GM12878 (cell line): ENCODE data around the gene UBE3C. TPM values are rescaled to one million over a fixed set of nuclear protein-coding genes. Genes with fewer than 3 reads are reported as not detected.

ENCODE experiments used
- ATAC-seq: fragments of 200-7000 bp; cut with Tn5 transposase; 3 replicates; pipeline ENCODE4 v1.9.1; 2020; ENCODE audit warnings: mild to moderate bottlenecking, moderate library complexity
- BruUV-seq: library from RNA; stranded (reverse); fragments of 400-500 nt; replicated peaks from 2 replicates; lab custom pipeline; 2021; lab: Mats Ljungman, UMichigan
- CTCF ChIA-PET: fragments of 300-600 bp; sonication (Branson Sonifier 250); formaldehyde crosslinking; extraction: SDS; loops from one replicate; lab custom pipeline; 2021; ENCODE audit warnings: inconsistent platforms; lab: Yijun Ruan, JAX
- POLR2A ChIA-PET: fragments of 350-600 bp; formaldehyde crosslinking; extraction: SDS; loops from one replicate; lab custom pipeline; 2021; ENCODE audit warnings: inconsistent platforms; lab: Charles Lee
- RAD21 ChIA-PET: fragments of 300-600 bp; sonication (Branson Sonifier 250); formaldehyde crosslinking; loops from one replicate; lab custom pipeline; 2023; ENCODE audit warnings: antibody characterized with exemption; ENCODE audit not compliant: unreplicated experiment; lab: Charles Lee
- SMC1A ChIA-PET: fragments of 300-600 bp; sonication (Branson Sonifier 250); formaldehyde crosslinking; loops from one replicate; lab custom pipeline; 2023; ENCODE audit not compliant: unreplicated experiment, uncharacterized antibody; lab: Charles Lee
- DNase-seq: peaks from one replicate; pipeline ENCODE4 v3.0.0-alpha.2; 2011; ENCODE audit warnings: low read depth, low spot score
- FAIRE-seq: peaks from 3 replicates; lab custom pipeline; 2011; peaks lifted over from hg19 to GRCh38; lab: Jason Lieb, UNC
- H2AFZ ChIP-seq: 2 replicates; pipeline ENCODE4 v1.6.0; 2011; ENCODE audit warnings: low read depth, low read length, control low read depth; ENCODE audit not compliant: control insufficient read depth
- H3K27ac ChIP-seq: 2 replicates; pipeline ENCODE4 v1.5.1; 2011; ENCODE audit warnings: control low read depth; ENCODE audit not compliant: control insufficient read depth, insufficient read depth
- H3K27me3 ChIP-seq, 2 experiments: replicated peaks in 1 of 2; 2 replicates each; pipeline versions ENCODE4 v1.6.0 to v1.6.1; 2011; ENCODE audit warnings: low read length in 1 of 2; ENCODE audit not compliant: control insufficient read depth in 2 of 2, insufficient read depth in 2 of 2
- H3K36me3 ChIP-seq, 2 experiments: 2 replicates each; pipeline ENCODE4 v1.5.1; 2011; ENCODE audit warnings: low read length in 1 of 2; ENCODE audit not compliant: control insufficient read depth in 2 of 2, insufficient read depth in 2 of 2
- H3K4me1 ChIP-seq: 2 replicates; pipeline ENCODE4 v1.6.1; 2011; ENCODE audit warnings: mild to moderate bottlenecking, low read length, moderate library complexity, mixed read lengths; ENCODE audit not compliant: control insufficient read depth, insufficient read depth
- H3K4me2 ChIP-seq: 2 replicates; pipeline ENCODE4 v1.6.0; 2011; ENCODE audit warnings: control low read depth; ENCODE audit not compliant: control insufficient read depth, insufficient read depth
- H3K4me3 ChIP-seq: fragments of 200-600 bp; sonication (generic); 2 replicates; pipeline ENCODE4 v1.5.1; 2016
- H3K79me2 ChIP-seq: 2 replicates; pipeline ENCODE4 v1.6.0; 2011; ENCODE audit warnings: low read length; ENCODE audit not compliant: control insufficient read depth, insufficient read depth
- H3K9ac ChIP-seq: 2 replicates; pipeline ENCODE4 v1.8.0; 2011; ENCODE audit warnings: low read length, control low read depth, mixed read lengths; ENCODE audit not compliant: control insufficient read depth, insufficient read depth
- H3K9me3 ChIP-seq: replicated peaks from 3 replicates; pipeline ENCODE4 v1.5.1; 2011; ENCODE audit warnings: mild to moderate bottlenecking, low read length; ENCODE audit not compliant: control insufficient read depth, insufficient read depth
- H4K20me1 ChIP-seq: 2 replicates; pipeline ENCODE4 v1.6.0; 2011; ENCODE audit not compliant: control insufficient read depth, insufficient read depth
- BCL3 ChIP-seq: IDR thresholded peaks from 2 replicates; pipeline ENCODE4 v1.6.1; 2011; ENCODE audit warnings: borderline replicate concordance, low read depth, mild to moderate bottlenecking, moderate library complexity, low read length; ENCODE audit not compliant: insufficient read depth, poor library complexity, severe bottlenecking
- CBFB ChIP-seq: IDR thresholded peaks from 2 replicates; pipeline ENCODE4 v1.6.1; 2016; ENCODE audit warnings: antibody characterized with exemption, low read depth
- ELK1 ChIP-seq: IDR thresholded peaks from 2 replicates; pipeline ENCODE4 v1.6.1; 2012; ENCODE audit warnings: low read depth, low read length, improper control_type of control experiment
- ETV6 ChIP-seq, 2 experiments: fragments of 450-650 bp in 1 of 2; IDR thresholded peaks in 1 of 2; conservative IDR thresholded peaks in 1 of 2; 2 replicates each; pipeline ENCODE4 v1.6.1; 2014; ENCODE audit warnings: antibody characterized with exemption in 1 of 2, borderline replicate concordance in 1 of 2, low read depth in 1 of 2, mild to moderate bottlenecking in 1 of 2, moderate library complexity in 1 of 2
- HDAC2 ChIP-seq: fragments of 200-600 bp; sonication (generic); IDR thresholded peaks from 2 replicates; pipeline ENCODE4 v1.6.1; 2017
- HDGF ChIP-seq: fragments of 450-650 bp; IDR thresholded peaks from 2 replicates; pipeline ENCODE4 v1.6.1; 2016; ENCODE audit warnings: antibody characterized with exemption
- JUNB ChIP-seq: IDR thresholded peaks from 2 replicates; pipeline ENCODE4 v1.6.1; 2016; ENCODE audit warnings: antibody characterized with exemption, mild to moderate bottlenecking
- MTA3 ChIP-seq: IDR thresholded peaks from 2 replicates; pipeline ENCODE4 v1.6.1; 2012; ENCODE audit warnings: low read length, inconsistent platforms, borderline replicate concordance
- PAX8 ChIP-seq: fragments of 450-650 bp; IDR thresholded peaks from 2 replicates; pipeline ENCODE4 v1.6.1; 2017; ENCODE audit warnings: mild to moderate bottlenecking, moderate library complexity
- POLR2AphosphoS5 ChIP-seq: IDR thresholded peaks from 2 replicates; pipeline ENCODE4 v1.6.1; 2011; ENCODE audit warnings: mild to moderate bottlenecking, low read length, inconsistent platforms
- WGBS: methylation state at CpG from one replicate; pipeline ENCODE4 v1.1.6; 2016; ENCODE audit warnings: low lambda C conversion rate; ENCODE audit not compliant: insufficient replicate concordance, insufficient coverage; ENCODE audit errors: missing lambda C conversion rate; 5-methylcytosine and 5-hydroxymethylcytosine counted together
- in situ Hi-C: fragments of 300-500 bp; cut with MboI; formaldehyde crosslinking; loops from 9 replicates; pipeline ENCODE4 v1.14.3; 2018; ENCODE audit warnings: mixed read lengths
- intact Hi-C: fragments of 100-400 bp; cut with micrococcal nuclease; formaldehyde crosslinking; loops from one replicate; pipeline ENCODE4 v1.14.2; 2022; ENCODE audit not compliant: unreplicated experiment
- polyA plus RNA-seq, 11 experiments: library from polyadenylated mRNA; depleted of rRNA in 4 of 11; unstranded in 6 of 11; stranded (reverse) in 5 of 11; fragments of >200 nt; fragmentation: Nextera tagmentation in 4 of 11; fragmentation: Illumina TruSeq in 1 of 11; extraction: Ambion mirVana in 4 of 11; extraction: Trizol in 1 of 11; gene quantifications; 1 replicate in 1 of 11; 2 replicates in 10 of 11; pipeline versions ENCODE4 v1.2.1 to v1.2.3, GENCODE V29; 2011 to 2016; ENCODE audit warnings: inconsistent platforms in 2 of 11, missing spikeins in 2 of 11, low read depth in 1 of 11
- total RNA-seq, 4 experiments: library from RNA; depleted of rRNA in 3 of 4; stranded (reverse); fragments of >200 nt in 3 of 4; fragmentation: Illumina TruSeq in 1 of 4; extraction: Trizol in 1 of 4; gene quantifications; 2 replicates each; pipeline versions ENCODE4 v1.2.1 to v1.2.3, GENCODE V29; 2013 to 2021

UBE3C gene
- total and polyA plus RNA-seq, 10 of the 15 experiments (the other 5 are each of a cell fraction or from before 2014, with no cell fraction given), result 7.9 to 65.9 (median 45.2) TPM

GRCh38 chr7:157291404-157292080, 152.8 kb downstream of the UBE3C start (continued):
- TF ChIP-seq ETV6 (conservative IDR thresholded peaks at IDR 0.05 in 1 of 2, IDR thresholded peaks at IDR 0.05 in 1 of 2; ENCODE audit: borderline replicate concordance in 1 of 2, low read depth in 1 of 2), result no peak
- no peak for TF ChIP-seq JUNB
- TF ChIP-seq HDAC2, result no peak

GRCh38 chr7:157292258-157292657, 153.5 kb downstream of the UBE3C start:
- H3K9ac ChIP-seq, result no peak overlapping the region
- TF ChIP-seq HDGF (no peak), PAX8 (no peak), ELK1 (no peak), CBFB (no peak), MTA3 (no peak), BCL3 (peak; percentile 86), POLR2AphosphoS5 (no peak)
- TF ChIP-seq, all 136 proteins: peak for 1
- intact Hi-C loops (no loop called here), in situ Hi-C loops (no loop called here)
- ATAC-seq, result no peak
- FAIRE-seq, result no peak
- no TSS peak for BruUV-seq
- Histone ChIP-seq H3K27me3 (no peaks in the 10 kb centered on the region), H3K36me3 (no peaks in the 10 kb centered on the region), H3K9me3 (no peaks in the 10 kb centered on the region; the same call in 2 of the 3 replicates), H3K27ac (no peak overlapping the region), H3K4me2 (no peak overlapping the region), H3K79me2 (no peaks in the 10 kb centered on the region), H3K4me1 (no peaks in the 10 kb centered on the region), H4K20me1 (no peaks in the 10 kb centered on the region), H3K4me3 (no peak overlapping the region), H2AFZ (no peak overlapping the region)
- SMC1A ChIA-PET, result no interaction called here
- no peak for DNase-seq
- RAD21 ChIA-PET, result no interaction called here
- CTCF ChIA-PET, result no interaction called here
- POLR2A ChIA-PET, result no interaction called here
- WGBS, result 58% methylated on average over 9 of the region's 9 CpGs
